Measurements from ENCODE around the gene RICTOR.

The RICTOR gene

GRCh38 chr5:39100301-39100850 lies 26.2 kb upstream of the RICTOR start:
- no peak for DNase-seq (ENCODE audit: low read depth)

GRCh38 chr5:39099831-39100230 lies 25.6 kb upstream of the RICTOR start:
- DNase-seq (ENCODE audit: low read depth) = no peak

GRCh38 chr5:39093352-39093751 lies 19.2 kb upstream of the RICTOR start:
- DNase-seq (ENCODE audit: low read depth) = no peak

- DNase-seq (ENCODE audit: low read depth) = no peak
These were observed 18.6 kb upstream of the RICTOR start for GRCh38 chr5:39092581-39093351.

- DNase-seq (ENCODE audit: low read depth) = no peak
These were observed 17.9 kb upstream of the RICTOR start for GRCh38 chr5:39091940-39092580.

GRCh38 chr5:39083968-39084367 lies 9.8 kb upstream of the RICTOR start:
- no peak for DNase-seq (ENCODE audit: low read depth)

- no peak for DNase-seq (ENCODE audit: low read depth)
These were observed 8.8 kb upstream of the RICTOR start for GRCh38 chr5:39082995-39083394.

- no peak for DNase-seq (ENCODE audit: low read depth)
These were observed 6.5 kb upstream of the RICTOR start for GRCh38 chr5:39080597-39081204.

GRCh38 chr5:39080168-39080567 lies 6.0 kb upstream of the RICTOR start:
- DNase-seq (ENCODE audit: low read depth) = no peak

- DNase-seq (ENCODE audit: low read depth) = no peak
These were observed 4.9 kb upstream of the RICTOR start for GRCh38 chr5:39079147-39079546.

GRCh38 chr5:39076757-39077728 lies 2.8 kb upstream of the RICTOR start:
- DNase-seq (ENCODE audit: low read depth) = no peak

GRCh38 chr5:39076101-39076756 lies 2.0 kb upstream of the RICTOR start:
- DNase-seq (ENCODE audit: low read depth) = no peak

- no peak for DNase-seq (ENCODE audit: low read depth)
These were observed 507 bp downstream of the RICTOR start for GRCh38 chr5:39073767-39074016.

GRCh38 chr5:39072925-39073766 lies 1.1 kb downstream of the RICTOR start:
- DNase-seq (ENCODE audit: low read depth) = no peak

- DNase-seq (ENCODE audit: low read depth) = no peak
These were observed 6.1 kb downstream of the RICTOR start for GRCh38 chr5:39068099-39068498.

GRCh38 chr5:39064450-39064849 lies 9.7 kb downstream of the RICTOR start:
- DNase-seq (ENCODE audit: low read depth) = no peak

GRCh38 chr5:39063037-39063436 lies 11.2 kb downstream of the RICTOR start:
- no peak for DNase-seq (ENCODE audit: low read depth)

GRCh38 chr5:39062530-39062929 lies 11.7 kb downstream of the RICTOR start:
- no peak for DNase-seq (ENCODE audit: low read depth)

GRCh38 chr5:39062104-39062503 lies 12.1 kb downstream of the RICTOR start:
- DNase-seq (ENCODE audit: low read depth) = no peak

GRCh38 chr5:39059064-39059463 lies 15.1 kb downstream of the RICTOR start:
- DNase-seq (ENCODE audit: low read depth) = no peak
